Endothelial cell (in vitro differentiated cells): ENCODE results near the gene MAD1L1. TPM values are rescaled to one million over a fixed set of nuclear protein-coding genes. Genes with fewer than 3 reads are reported as not detected.
"Not testable (repeated sequence)": the region's sequence is repeated elsewhere in the genome, so short reads cannot be mapped to it uniquely, and the experiment has no call there.

Experiments
- DNase-seq: peaks from one replicate; pipeline ENCODE4 v3.0.0; 2021; ENCODE audit warnings: low spot score
- H3K27ac Mint-ChIP-seq: one replicate; pipeline ENCODE4 v1.8.0; 2021; ENCODE audit warnings: mixed read lengths, inconsistent platforms; ENCODE audit not compliant: unreplicated experiment
- H3K27me3 Mint-ChIP-seq: one replicate; pipeline ENCODE4 v1.8.0; 2021; ENCODE audit warnings: mild to moderate bottlenecking, moderate library complexity, mixed read lengths, inconsistent platforms; ENCODE audit not compliant: unreplicated experiment
- H3K36me3 Mint-ChIP-seq: one replicate; pipeline ENCODE4 v1.8.0; 2021; ENCODE audit warnings: mild to moderate bottlenecking, low read depth, mixed read lengths, inconsistent platforms; ENCODE audit not compliant: unreplicated experiment
- H3K4me1 Mint-ChIP-seq: one replicate; pipeline ENCODE4 v1.8.0; 2021; ENCODE audit warnings: mild to moderate bottlenecking, mixed read lengths, inconsistent platforms; ENCODE audit not compliant: unreplicated experiment
- H3K4me3 Mint-ChIP-seq: one replicate; pipeline ENCODE4 v1.8.0; 2021; ENCODE audit warnings: mild to moderate bottlenecking, mixed read lengths, inconsistent platforms; ENCODE audit not compliant: unreplicated experiment
- H3K9me3 Mint-ChIP-seq: one replicate; pipeline ENCODE4 v1.8.0; 2021; ENCODE audit warnings: mixed read lengths, inconsistent platforms; ENCODE audit not compliant: unreplicated experiment
- total RNA-seq: library from RNA; stranded (reverse); fragmentation: NEBNext Ultra II Directional; extraction: Animal tissue kit (Norgen Biotek cat#: 25700); gene quantifications from one replicate; pipeline ENCODE4 v1.2.1, GENCODE V29; 2021; ENCODE audit not compliant: unreplicated experiment
- TF ChIP-seq, protein P1 (sequence below): fragments of 200-600 bp; sonication (generic); IDR thresholded peaks from one replicate; pipeline ENCODE4 v1.5.0; 2021; ENCODE audit warnings: antibody characterized with exemption; ENCODE audit not compliant: unreplicated experiment

The MAD1L1 gene
- total RNA-seq, 1 donor from 2014 or later: 43.3 TPM

DNA sequence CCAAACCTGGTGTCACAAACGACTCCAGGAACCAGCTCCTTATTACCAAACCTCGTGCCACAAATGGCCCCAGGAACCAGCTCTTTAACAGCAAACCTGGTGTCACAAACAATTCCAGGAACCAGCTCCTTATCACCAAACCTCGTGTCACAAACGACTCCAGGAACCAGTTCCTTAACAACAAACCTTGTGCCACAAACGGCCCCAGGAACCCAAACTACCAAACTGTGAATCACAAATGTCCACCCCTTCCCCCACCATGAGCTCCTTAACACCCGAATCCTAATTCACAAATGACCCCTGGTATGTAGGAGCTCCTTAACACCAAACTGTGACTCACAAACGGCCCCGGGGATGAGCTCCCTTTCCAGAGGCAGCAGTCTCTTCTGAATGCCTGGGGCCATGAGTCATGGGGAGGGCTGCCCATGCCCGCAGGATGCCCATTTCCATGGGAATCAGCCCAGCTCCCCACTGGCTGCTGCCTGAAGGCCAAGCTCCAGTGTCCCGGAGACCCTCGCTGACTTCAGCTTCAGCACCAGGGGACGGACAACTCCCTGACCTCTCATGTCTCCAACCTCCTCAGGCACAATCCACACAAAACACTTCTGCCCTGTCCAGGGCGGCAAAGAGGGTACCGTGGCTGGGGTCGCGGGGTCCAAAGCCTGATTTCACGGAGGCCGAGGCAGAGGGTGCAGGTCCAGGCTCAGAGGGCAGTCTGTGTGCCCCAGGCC lies 349.5 kb downstream of the MAD1L1 start:
- peaks cover 14% of the 10 kb centered on the region for H3K4me1 Mint-ChIP-seq
- TF ChIP-seq, protein P1, sequence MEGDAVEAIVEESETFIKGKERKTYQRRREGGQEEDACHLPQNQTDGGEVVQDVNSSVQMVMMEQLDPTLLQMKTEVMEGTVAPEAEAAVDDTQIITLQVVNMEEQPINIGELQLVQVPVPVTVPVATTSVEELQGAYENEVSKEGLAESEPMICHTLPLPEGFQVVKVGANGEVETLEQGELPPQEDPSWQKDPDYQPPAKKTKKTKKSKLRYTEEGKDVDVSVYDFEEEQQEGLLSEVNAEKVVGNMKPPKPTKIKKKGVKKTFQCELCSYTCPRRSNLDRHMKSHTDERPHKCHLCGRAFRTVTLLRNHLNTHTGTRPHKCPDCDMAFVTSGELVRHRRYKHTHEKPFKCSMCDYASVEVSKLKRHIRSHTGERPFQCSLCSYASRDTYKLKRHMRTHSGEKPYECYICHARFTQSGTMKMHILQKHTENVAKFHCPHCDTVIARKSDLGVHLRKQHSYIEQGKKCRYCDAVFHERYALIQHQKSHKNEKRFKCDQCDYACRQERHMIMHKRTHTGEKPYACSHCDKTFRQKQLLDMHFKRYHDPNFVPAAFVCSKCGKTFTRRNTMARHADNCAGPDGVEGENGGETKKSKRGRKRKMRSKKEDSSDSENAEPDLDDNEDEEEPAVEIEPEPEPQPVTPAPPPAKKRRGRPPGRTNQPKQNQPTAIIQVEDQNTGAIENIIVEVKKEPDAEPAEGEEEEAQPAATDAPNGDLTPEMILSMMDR: no peak
- peaks cover 11% of the 10 kb centered on the region for H3K36me3 Mint-ChIP-seq
- H3K27ac Mint-ChIP-seq: no peak overlapping the region
- H3K4me3 Mint-ChIP-seq: no peak overlapping the region
- H3K9me3 Mint-ChIP-seq: no peaks in the 10 kb centered on the region
- no peak for DNase-seq
- H3K27me3 Mint-ChIP-seq: peaks cover 12% of the 10 kb centered on the region

DNA sequence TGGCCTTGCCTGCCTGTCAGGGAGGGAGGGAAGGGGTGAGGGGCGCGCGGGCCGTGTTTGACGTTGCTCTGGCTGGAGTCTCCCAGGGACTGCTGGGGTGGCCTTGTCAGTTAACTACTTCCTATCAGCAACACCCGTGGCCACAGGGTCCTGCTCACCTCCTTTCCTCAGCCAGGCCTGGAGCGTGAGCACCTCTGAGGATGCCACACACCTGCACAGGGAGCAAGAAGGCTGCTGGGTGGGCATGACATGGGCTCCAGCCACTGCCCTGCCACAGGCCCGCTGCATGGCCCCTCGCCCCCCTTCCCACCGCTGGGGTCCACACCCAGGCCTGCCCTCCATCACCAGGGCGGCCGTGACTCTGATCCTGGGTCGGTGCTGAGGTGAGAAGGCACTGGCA lies 350.3 kb downstream of the MAD1L1 start:
- Mint-ChIP-seq H3K4me1 (peaks cover 14% of the 10 kb centered on the region), H3K27ac (no peak overlapping the region), H3K4me3 (no peak overlapping the region), H3K9me3 (no peaks in the 10 kb centered on the region), H3K27me3 (peaks cover 7% of the 10 kb centered on the region), H3K36me3 (peaks cover 5% of the 10 kb centered on the region)
- TF ChIP-seq, protein P1: no peak
- no peak for DNase-seq

DNA sequence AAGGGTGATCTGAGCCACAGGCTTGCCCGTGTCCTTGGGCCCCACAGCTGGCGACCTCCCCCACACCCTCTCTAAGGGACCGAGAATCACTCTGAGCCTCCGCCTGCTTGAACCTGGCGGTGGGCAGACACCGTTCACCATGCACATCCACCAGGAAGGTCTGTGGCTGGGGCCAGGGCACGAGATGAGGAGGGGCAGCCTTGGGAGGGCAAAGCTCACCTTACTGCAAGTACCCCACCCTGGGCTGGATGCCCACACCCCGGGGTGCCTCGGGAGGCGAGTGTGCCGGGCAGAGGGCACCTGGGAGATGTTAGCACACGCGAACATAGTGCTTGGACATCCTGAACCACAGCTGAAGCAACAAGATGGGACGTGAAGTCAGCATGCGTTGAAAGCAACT lies 350.8 kb downstream of the MAD1L1 start:
- DNase-seq: no peak
- H3K27ac Mint-ChIP-seq: no peak overlapping the region
- H3K36me3 Mint-ChIP-seq: peaks cover 5% of the 10 kb centered on the region
- peaks cover 14% of the 10 kb centered on the region for H3K4me1 Mint-ChIP-seq
- H3K27me3 Mint-ChIP-seq: peaks cover 7% of the 10 kb centered on the region
- TF ChIP-seq, protein P1: no peak
- no peak overlapping the region for H3K4me3 Mint-ChIP-seq
- H3K9me3 Mint-ChIP-seq: no peaks in the 10 kb centered on the region

DNA sequence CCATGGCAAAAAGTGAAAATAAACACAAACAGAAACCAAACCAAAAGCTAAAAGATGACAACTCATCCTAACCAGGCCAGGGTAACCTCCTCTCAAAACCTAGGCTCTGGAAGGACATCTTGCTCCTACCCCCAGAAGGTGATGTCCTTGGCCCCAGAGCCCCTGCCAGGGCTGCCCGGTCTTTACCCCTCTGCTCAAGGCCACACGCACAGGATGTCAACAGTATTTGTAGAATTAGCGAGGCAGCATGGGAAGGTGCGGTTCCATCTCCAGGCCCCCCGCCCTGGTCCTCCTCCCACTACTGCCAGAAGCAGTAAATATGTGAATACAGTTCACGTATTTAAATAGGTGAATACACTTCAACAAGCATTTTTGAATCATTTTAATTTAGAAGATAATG lies 356.1 kb downstream of the MAD1L1 start:
- H3K27ac Mint-ChIP-seq, H3K36me3 Mint-ChIP-seq, DNase-seq, H3K4me3 Mint-ChIP-seq, H3K4me1 Mint-ChIP-seq, H3K27me3 Mint-ChIP-seq, H3K9me3 Mint-ChIP-seq: not testable (repeated sequence)

DNA sequence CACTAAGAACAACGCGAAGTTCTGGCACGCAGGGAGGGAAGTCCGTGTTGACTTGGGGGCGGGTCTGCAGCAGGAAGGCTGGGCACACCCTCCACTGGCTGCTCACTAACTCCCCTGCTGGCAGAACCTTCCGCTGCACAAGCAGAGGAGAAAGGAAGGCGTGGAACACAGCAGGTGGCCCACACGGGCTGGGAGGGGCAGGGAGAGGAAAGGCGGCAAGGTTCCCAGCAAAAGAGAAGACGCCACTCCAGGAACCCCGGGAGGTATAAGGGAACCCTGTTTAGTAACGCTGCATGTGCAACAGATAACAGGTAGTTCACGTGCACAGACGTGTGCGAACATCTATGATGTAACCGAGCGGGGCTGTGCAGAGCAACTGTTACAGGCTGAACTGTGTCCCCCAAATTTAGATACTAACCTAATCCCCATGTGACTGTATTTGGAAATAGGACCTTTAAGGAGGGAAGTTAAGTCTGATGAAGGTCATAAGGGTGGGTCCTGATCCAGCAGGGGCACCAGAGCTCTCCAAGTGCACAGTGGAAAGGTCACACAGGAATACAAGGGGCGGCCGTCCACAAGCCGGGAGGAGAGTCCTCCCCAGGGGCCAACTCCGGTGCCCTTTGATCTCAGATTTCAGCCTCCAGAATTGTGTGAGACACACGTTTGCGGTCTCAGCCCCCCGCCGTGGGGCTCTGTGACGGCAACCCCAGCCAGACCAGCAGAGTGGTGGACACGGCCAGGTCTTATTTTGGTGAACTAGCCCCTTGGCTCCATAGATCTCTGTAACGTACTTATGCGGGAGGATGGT lies 357.1 kb downstream of the MAD1L1 start:
- not testable (repeated sequence) for H3K27ac Mint-ChIP-seq, H3K4me3 Mint-ChIP-seq, H3K9me3 Mint-ChIP-seq, H3K4me1 Mint-ChIP-seq, H3K27me3 Mint-ChIP-seq, H3K36me3 Mint-ChIP-seq, DNase-seq
- TF ChIP-seq, protein P1: peak; percentile 31

DNA sequence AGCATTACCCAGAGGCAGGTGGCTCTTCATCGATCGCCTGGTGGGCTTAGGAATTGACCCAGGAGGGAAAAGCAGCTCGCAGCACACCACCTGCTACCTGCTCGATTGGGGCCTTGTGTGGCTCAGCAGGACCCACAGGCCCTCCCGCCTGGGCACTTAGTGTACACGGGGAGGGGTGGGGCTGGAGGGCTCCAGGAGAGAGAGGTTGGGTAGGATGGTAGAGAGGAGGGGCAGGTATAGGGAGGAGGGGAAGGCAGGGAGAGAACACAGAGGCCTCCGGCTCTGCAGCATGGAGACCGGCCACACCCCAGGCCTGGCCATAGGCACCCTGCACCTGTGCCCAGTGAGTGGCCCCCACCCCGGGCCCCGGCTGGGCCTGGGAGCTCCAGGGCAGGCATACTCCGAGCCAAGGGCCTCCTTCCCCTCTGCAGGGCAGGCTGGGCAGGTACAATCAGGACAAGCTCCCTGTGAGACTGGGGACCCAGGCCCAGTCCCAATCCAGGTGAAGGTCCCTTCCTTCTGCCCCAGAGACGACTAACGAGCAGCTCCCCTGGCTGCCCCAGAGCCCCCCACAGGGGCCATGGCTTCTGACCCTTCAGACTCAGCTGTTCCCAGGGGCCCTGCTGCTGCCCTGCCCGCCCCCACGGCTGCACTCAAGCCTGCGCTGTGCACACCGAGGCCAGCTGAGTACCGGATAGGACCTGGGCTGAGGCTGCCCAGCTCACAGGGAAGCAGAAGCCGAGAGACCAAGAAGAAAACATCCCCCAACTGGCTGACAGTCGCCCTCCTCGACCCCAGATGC lies 358.0 kb downstream of the MAD1L1 start:
- H3K4me1 Mint-ChIP-seq, H3K36me3 Mint-ChIP-seq, H3K4me3 Mint-ChIP-seq, H3K27ac Mint-ChIP-seq, H3K9me3 Mint-ChIP-seq, DNase-seq, H3K27me3 Mint-ChIP-seq: not testable (repeated sequence)
